Osteocyte (in vitro differentiated cells): ENCODE data around the gene SRSF4. TPM values are rescaled to one million over a fixed set of nuclear protein-coding genes. Genes with fewer than 3 reads are reported as not detected.
"Not testable (repeated sequence)": the region's sequence is repeated elsewhere in the genome, so short reads cannot be mapped to it uniquely, and the experiment has no call there.

ENCODE experiments used
- DNase-seq: peaks from one replicate; pipeline ENCODE4 v3.0.0; 2021; ENCODE audit warnings: mixed read lengths; ENCODE audit not compliant: unreplicated experiment; ENCODE audit errors: extremely low spot score
- H3K27ac Mint-ChIP-seq: one replicate; pipeline ENCODE4 v1.8.0; 2021; ENCODE audit warnings: mild to moderate bottlenecking, mixed read lengths; ENCODE audit not compliant: unreplicated experiment
- H3K27me3 Mint-ChIP-seq: one replicate; pipeline ENCODE4 v1.8.0; 2021; ENCODE audit warnings: mixed read lengths; ENCODE audit not compliant: unreplicated experiment
- H3K36me3 Mint-ChIP-seq: one replicate; pipeline ENCODE4 v1.8.0; 2021; ENCODE audit warnings: mixed read lengths; ENCODE audit not compliant: unreplicated experiment
- H3K4me1 Mint-ChIP-seq: one replicate; pipeline ENCODE4 v1.8.0; 2021; ENCODE audit warnings: mixed read lengths; ENCODE audit not compliant: unreplicated experiment
- H3K4me3 Mint-ChIP-seq: one replicate; pipeline ENCODE4 v1.8.0; 2021; ENCODE audit warnings: mild to moderate bottlenecking, moderate library complexity, mixed read lengths; ENCODE audit not compliant: unreplicated experiment
- H3K9me3 Mint-ChIP-seq: one replicate; pipeline ENCODE4 v1.8.0; 2021; ENCODE audit warnings: mixed read lengths; ENCODE audit not compliant: unreplicated experiment
- total RNA-seq: library from RNA; stranded (reverse); gene quantifications from 2 replicates; pipeline ENCODE4 v1.2.1, GENCODE V29; 2021
- TF ChIP-seq, protein P1 (sequence below): fragments of 200-600 bp; sonication (generic); IDR thresholded peaks from 2 replicates; pipeline ENCODE4 v1.5.0; 2021; ENCODE audit warnings: antibody characterized with exemption, mild to moderate bottlenecking, moderate library complexity

Gene SRSF4
- total RNA-seq, 1 donor from 2014 or later, result 74.6 TPM

GRCh38 chr1:29112705-29113412 lies 68.8 kb downstream of the SRSF4 start:
- TF ChIP-seq, protein P1, sequence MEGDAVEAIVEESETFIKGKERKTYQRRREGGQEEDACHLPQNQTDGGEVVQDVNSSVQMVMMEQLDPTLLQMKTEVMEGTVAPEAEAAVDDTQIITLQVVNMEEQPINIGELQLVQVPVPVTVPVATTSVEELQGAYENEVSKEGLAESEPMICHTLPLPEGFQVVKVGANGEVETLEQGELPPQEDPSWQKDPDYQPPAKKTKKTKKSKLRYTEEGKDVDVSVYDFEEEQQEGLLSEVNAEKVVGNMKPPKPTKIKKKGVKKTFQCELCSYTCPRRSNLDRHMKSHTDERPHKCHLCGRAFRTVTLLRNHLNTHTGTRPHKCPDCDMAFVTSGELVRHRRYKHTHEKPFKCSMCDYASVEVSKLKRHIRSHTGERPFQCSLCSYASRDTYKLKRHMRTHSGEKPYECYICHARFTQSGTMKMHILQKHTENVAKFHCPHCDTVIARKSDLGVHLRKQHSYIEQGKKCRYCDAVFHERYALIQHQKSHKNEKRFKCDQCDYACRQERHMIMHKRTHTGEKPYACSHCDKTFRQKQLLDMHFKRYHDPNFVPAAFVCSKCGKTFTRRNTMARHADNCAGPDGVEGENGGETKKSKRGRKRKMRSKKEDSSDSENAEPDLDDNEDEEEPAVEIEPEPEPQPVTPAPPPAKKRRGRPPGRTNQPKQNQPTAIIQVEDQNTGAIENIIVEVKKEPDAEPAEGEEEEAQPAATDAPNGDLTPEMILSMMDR, result no peak
- H3K4me3 Mint-ChIP-seq, result no peak overlapping the region
- no peaks in the 10 kb centered on the region for H3K9me3 Mint-ChIP-seq
- H3K36me3 Mint-ChIP-seq, result no peaks in the 10 kb centered on the region
- H3K27ac Mint-ChIP-seq, result no peak overlapping the region
- DNase-seq, result no peak
- H3K27me3 Mint-ChIP-seq, result no peaks in the 10 kb centered on the region
- H3K4me1 Mint-ChIP-seq, result no peaks in the 10 kb centered on the region

DNA sequence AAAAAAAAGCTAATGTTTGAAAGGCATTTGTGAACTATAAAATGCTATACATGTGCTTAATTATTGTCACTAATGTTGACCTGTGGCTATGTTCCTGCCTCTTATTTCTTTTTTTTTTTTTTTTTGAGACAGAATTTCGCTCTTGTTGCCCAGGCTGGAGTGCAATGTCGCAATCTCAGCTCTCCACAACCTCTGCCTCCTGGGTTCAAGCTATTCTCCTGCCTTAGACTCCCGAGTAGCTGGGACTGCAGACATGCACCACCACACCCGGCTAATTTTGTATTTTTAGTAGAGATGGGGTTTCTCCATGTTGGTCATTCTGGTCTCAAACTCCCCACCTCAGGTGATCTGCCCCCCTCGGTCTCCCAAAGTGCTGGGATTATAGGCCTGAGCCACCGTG lies 73.7 kb downstream of the SRSF4 start:
- not testable (repeated sequence) for H3K4me1 Mint-ChIP-seq, DNase-seq, H3K9me3 Mint-ChIP-seq, H3K4me3 Mint-ChIP-seq, H3K36me3 Mint-ChIP-seq, H3K27me3 Mint-ChIP-seq, H3K27ac Mint-ChIP-seq

- TF ChIP-seq, protein P1, result no peak
- H3K9me3 Mint-ChIP-seq, result no peaks in the 10 kb centered on the region
- H3K27me3 Mint-ChIP-seq, result no peaks in the 10 kb centered on the region
- peak; percentile 23 for DNase-seq
- H3K27ac Mint-ChIP-seq, result no peak overlapping the region
- H3K4me3 Mint-ChIP-seq, result no peak overlapping the region
- H3K36me3 Mint-ChIP-seq, result no peaks in the 10 kb centered on the region
- H3K4me1 Mint-ChIP-seq, result no peaks in the 10 kb centered on the region
These were observed 75.9 kb downstream of the SRSF4 start for GRCh38 chr1:29105822-29106221.

DNA sequence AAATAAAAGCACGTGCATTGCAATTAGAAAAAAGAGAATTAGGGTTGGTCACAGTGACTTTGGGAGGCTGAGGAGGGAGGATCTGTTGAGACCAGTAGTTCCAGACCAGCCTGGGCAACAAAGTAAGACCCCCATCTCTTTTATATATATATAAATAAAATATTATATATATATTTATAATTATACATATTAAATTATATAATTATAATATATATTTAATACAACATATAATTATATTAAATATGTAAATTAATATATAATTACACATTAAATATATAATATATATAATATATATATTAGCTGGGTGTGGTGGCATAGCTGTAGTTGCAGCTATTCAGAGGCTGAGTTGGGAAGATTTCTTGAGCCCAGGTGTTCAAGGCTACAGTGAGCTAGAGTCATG lies 81.2 kb downstream of the SRSF4 start:
- Mint-ChIP-seq H3K4me3 (no peak overlapping the region), H3K4me1 (no peaks in the 10 kb centered on the region), H3K9me3 (no peaks in the 10 kb centered on the region), H3K36me3 (no peaks in the 10 kb centered on the region), H3K27me3 (no peaks in the 10 kb centered on the region), H3K27ac (no peak overlapping the region)
- TF ChIP-seq, protein P1, result no peak
- DNase-seq, result no peak

- H3K4me3 Mint-ChIP-seq, result no peak overlapping the region
- TF ChIP-seq, protein P1, result no peak
- H3K4me1 Mint-ChIP-seq, result no peaks in the 10 kb centered on the region
- no peak for DNase-seq
- no peak overlapping the region for H3K27ac Mint-ChIP-seq
- H3K9me3 Mint-ChIP-seq, result no peaks in the 10 kb centered on the region
- no peaks in the 10 kb centered on the region for H3K27me3 Mint-ChIP-seq
- no peaks in the 10 kb centered on the region for H3K36me3 Mint-ChIP-seq
These were observed 82.4 kb downstream of the SRSF4 start for GRCh38 chr1:29099286-29099685.

Other genes with a start within 250 kb of the SRSF4 start
- gene TMEM200B, start 58.0 kb downstream of the SRSF4 start, total RNA-seq, result 19.7 and 22.5 TPM in 2 replicates
- 20.5 and 22.5 TPM in 2 replicates for gene MECR, start 49.0 kb upstream of the SRSF4 start, total RNA-seq
- gene PTPRU, start 54.6 kb upstream of the SRSF4 start, total RNA-seq, result 3.5 and 4.8 TPM in 2 replicates